HG03139 (cell line): Measurements from ENCODE around the gene CABP4.

Experiments
- ATAC-seq: cut with Tn5 transposase; IDR thresholded peaks from one replicate; pipeline ENCODE4 v1.9.1; 2021; ENCODE audit not compliant: unreplicated experiment

CABP4 gene

GRCh38 chr11:67435031-67435726 is 20.0 kb upstream of the CABP4 start:
- no peak for ATAC-seq

- ATAC-seq, result no peak
Measured at GRCh38 chr11:67435727-67436458, 19.3 kb upstream of the CABP4 start.

GRCh38 chr11:67436459-67437081 is 18.6 kb upstream of the CABP4 start:
- no peak for ATAC-seq

- no peak for ATAC-seq
Measured at GRCh38 chr11:67437082-67437808, 17.9 kb upstream of the CABP4 start, which contains the start of gene PTPRCAP. Gene PTPRCAP, minus strand, starts transcription at chr11:67437682. Its CDS starts 63 bp downstream, at chr11:67437619.

- no peak for ATAC-seq
Measured at GRCh38 chr11:67437809-67438157, 17.4 kb upstream of the CABP4 start.

GRCh38 chr11:67438158-67438902 is 16.8 kb upstream of the CABP4 start:
- ATAC-seq, result no peak

GRCh38 chr11:67439321-67440228 is 15.6 kb upstream of the CABP4 start:
- no peak for ATAC-seq

- ATAC-seq, result no peak
Measured at GRCh38 chr11:67440229-67441097, 14.7 kb upstream of the CABP4 start.

GRCh38 chr11:67441098-67441563 is 14.0 kb upstream of the CABP4 start:
- ATAC-seq, result no peak

- no peak for ATAC-seq
Measured at GRCh38 chr11:67441731-67442351, 13.3 kb upstream of the CABP4 start.

GRCh38 chr11:67442504-67443404 is 12.4 kb upstream of the CABP4 start:
- ATAC-seq, result no peak

GRCh38 chr11:67445515-67445914 is 9.6 kb upstream of the CABP4 start:
- ATAC-seq, result no peak

GRCh38 chr11:67448220-67448609 is 6.9 kb upstream of the CABP4 start:
- ATAC-seq, result no peak

GRCh38 chr11:67449116-67449844 is 5.9 kb upstream of the CABP4 start:
- no peak for ATAC-seq

- ATAC-seq, result no peak
Measured at GRCh38 chr11:67450796-67451657, 4.1 kb upstream of the CABP4 start.

- ATAC-seq, result no peak
Measured at GRCh38 chr11:67451658-67451976, 3.5 kb upstream of the CABP4 start.
